HG03457 (cell line): ENCODE results near the gene NEURL2.
"Not testable (repeated sequence)": the region's sequence is repeated elsewhere in the genome, so short reads cannot be mapped to it uniquely, and the experiment has no call there.

Source experiments
- ATAC-seq: cut with Tn5 transposase; IDR thresholded peaks from one replicate; pipeline ENCODE4 v1.9.1; 2021; ENCODE audit warnings: moderate number of reproducible peaks; ENCODE audit not compliant: unreplicated experiment

NEURL2 gene

DNA sequence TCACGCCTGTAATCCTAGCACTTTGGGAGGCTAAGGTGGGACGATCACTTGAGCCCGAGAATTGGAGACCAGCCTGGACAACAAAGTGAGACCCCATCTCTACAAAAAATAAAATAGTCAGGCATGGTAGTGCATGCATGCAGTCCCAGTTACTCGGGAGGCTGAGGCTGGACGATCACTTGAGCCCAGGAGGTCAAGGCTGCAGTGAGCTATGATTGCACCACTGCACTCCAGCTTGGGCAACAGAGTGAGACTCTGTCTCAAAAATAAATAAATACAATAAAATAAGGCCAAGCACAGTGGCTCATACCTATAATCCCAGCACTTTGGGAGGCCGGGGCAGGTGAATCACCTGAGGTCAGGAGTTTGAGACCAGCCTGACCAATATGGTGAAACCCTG lies 10.3 kb upstream of the NEURL2 start:
- ATAC-seq: not testable (repeated sequence)

DNA sequence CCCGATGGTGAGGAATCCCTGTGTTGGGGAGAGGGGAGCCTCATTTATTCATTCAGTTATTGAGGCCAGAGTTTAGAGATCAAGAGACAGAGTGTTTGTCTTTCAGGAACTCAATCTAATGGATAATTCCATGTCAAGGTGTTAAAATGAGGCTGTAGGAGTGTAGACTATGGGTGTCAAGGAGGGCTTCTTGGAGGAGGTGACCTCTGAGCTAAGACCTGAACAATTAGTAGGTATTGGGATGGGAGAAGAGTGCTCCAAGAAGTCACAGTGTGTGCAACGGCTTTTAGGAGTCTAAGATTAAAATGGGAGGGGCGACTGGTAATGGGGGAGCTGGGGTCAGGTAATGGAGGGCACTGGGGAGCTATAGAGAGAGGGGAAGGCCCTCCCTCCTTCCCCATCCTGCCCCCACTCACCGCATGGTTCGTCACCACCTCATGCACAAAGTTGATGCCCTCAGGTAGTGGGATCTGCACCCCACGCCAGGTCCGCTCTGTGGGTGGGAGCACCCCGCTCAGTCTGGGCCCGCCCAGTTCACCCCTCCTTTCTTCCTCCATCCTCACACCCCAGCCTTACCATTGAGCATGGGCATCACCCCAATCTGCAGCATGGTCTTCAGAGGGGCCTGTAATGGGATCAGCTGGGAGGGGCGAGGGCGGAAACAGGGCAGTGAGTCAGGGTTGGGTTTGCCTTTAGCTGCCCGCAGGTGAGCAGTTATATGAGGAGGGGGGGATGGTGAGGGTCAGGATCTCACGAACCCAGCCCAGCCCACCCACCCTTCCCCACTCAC lies 8.2 kb upstream of the NEURL2 start:
- ATAC-seq: no peak

DNA sequence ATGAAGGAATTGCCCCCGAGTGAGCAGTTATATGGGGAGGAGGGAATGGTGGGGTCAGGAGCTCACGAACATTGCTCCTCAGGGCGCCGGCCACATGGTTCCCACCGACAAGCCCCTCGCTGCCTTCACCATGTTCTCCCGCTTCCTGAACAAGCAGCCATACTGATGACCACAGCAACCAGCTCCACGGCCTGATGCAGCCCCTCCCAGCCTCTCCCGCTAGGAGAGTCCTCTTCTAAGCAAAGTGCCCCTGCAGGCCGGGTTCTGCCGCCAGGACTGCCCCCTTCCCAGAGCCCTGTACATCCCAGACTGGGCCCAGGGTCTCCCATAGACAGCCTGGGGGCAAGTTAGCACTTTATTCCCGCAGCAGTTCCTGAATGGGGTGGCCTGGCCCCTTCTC lies 7.3 kb upstream of the NEURL2 start:
- ATAC-seq: no peak

DNA sequence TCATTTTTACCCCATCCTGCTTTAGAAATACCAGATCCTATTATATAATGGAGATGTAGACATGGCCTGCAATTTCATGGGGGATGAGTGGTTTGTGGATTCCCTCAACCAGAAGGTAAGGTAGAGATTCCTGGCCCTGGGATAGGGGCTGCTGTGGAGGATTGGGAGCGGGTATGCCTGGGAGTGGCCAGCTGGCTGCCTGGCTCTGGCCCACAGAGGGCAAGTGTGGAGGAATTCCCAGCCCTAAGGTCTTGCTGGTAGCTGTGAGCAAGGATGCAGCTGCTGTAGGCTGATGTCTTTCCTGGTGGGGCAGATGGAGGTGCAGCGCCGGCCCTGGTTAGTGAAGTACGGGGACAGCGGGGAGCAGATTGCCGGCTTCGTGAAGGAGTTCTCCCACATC lies 6.7 kb upstream of the NEURL2 start:
- ATAC-seq: no peak

DNA sequence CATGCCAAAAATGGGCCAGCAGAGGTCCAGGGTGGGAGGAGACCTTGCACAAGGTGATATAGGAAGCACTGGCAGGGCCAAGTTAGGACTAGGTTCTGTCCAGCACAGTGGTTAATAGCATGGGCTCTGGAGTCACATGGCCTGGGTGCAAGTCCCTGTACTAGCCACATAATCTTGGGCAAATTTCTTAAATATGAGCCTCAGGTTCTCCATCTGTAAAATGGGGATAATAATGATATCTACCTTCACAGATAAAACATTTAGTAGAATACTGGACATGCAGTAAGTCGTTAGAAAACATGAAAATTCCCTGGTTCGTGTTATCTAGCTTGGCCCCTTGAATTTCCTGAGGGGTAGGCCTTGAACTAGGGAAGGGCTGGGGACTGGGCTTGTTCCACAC lies 6.3 kb upstream of the NEURL2 start:
- no peak for ATAC-seq

DNA sequence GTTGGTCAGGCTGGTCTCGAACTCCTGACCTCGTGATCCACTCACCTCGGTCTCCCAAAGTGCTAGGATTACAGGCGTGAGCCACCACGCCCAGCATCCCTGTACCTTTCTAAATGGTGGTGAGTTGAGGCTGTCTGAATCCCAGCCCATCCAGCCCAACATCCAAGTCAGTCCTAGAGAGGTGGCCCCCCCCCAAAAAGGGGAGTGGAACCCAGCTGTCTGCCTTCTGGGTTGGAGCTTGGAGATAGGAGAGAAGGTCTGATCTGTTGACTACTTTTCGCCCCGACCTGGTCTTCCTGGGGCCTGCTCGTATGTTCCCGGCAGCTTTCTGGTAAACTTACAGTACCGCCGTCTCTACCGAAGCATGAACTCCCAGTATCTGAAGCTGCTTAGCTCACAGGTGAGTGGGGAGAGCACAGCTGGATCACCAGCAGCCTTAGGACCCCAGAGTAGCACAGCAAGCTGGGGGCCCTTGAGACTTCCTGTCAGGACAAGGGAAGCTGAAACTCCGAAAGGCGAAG lies 5.7 kb upstream of the NEURL2 start:
- no peak for ATAC-seq

DNA sequence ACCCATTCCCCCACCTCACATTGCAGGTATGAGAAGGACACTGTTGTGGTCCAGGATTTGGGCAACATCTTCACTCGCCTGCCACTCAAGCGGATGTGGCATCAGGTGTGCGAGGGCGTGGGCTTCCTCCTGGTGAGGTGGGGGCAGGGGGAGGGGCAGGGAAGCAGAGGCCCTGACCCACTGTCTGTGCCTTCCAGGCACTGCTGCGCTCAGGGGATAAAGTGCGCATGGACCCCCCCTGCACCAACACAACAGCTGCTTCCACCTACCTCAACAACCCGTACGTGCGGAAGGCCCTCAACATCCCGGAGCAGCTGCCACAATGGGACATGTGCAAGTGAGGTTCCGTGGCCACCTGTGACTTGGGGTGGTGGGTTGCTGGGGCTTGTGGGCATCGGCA lies 3.8 kb upstream of the NEURL2 start:
- ATAC-seq: no peak

DNA sequence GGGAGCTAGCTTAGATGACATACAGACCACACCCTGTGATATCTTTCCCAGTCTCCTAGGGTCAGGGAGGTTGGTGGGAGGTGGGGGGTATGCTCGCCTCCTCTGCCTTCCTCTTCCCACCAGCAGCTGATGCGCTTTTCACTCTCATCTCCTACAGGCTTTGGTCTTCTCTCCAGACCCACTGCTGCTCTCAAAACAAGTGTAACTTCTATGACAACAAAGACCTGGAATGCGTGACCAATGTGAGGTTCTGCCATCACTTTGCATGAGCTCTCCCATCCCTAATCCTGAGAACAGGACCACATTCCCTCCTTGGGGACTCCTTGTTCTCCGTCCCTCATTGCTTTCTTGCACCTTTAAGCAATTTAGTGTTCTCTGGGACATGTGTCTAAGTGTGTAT lies 2.8 kb upstream of the NEURL2 start:
- no peak for ATAC-seq

DNA sequence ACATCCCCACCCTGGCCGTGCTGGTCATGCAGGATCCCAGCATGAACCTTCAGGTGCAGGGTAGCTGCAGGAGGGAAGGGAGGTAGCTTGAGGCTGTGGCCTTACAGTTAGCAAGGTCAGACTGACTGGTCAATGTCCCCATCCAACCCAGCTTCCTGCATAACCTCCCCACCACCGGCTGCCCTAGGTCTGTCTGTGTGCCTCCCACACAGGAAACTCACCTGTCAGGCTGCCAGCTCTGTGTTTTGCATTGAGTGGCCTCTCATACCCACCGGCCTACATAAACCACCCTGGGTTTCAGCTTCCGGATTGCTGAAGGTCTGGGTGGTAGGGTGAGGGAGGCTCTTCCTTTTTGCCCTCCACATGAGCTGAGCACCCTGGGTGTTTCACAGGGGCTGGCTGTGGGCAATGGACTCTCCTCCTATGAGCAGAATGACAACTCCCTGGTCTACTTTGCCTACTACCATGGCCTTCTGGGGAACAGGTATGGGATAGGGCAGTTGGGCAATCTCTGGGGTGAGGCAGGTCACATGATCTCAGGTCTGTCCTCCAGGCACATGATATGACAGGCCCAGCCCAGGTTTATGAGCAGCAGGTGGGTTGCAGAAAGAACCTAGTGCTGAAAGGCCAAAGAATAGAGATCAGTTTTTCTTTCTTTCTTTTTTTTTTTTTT lies 2.0 kb upstream of the NEURL2 start:
- no peak for ATAC-seq

DNA sequence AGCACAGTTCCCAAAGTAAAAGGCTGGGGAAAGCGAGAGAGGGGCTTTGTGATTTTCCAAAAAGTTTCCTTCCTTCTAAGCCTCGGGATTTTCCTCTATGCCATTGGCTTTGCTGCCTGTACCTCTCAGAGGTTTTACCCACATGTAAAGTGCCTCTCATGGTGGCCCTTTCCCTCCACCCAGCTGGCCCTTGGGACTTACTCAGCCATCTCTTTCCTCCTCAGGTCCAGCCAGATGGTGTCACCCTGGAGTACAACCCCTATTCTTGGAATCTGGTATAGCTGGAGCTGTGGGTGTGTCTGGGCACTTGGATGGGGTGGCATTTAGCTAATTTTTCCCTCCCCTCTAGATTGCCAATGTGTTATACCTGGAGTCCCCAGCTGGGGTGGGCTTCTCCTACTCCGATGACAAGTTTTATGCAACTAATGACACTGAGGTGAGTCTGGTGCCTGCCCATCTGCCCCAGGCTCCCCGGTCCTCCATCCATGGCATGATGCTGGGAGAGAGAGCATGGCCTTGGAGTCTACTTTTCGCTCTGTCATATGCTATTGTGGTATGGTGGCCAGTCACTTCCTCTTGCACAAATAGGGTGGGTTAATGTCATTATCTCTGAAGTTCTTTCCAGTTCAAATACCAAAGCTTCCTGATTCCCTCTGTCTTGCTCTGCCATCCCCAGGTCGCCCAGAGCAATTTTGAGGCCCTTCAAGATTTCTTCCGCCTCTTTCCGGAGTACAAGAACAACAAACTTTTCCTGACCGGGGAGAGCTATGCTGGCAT lies 1.2 kb upstream of the NEURL2 start:
- ATAC-seq: no peak

DNA sequence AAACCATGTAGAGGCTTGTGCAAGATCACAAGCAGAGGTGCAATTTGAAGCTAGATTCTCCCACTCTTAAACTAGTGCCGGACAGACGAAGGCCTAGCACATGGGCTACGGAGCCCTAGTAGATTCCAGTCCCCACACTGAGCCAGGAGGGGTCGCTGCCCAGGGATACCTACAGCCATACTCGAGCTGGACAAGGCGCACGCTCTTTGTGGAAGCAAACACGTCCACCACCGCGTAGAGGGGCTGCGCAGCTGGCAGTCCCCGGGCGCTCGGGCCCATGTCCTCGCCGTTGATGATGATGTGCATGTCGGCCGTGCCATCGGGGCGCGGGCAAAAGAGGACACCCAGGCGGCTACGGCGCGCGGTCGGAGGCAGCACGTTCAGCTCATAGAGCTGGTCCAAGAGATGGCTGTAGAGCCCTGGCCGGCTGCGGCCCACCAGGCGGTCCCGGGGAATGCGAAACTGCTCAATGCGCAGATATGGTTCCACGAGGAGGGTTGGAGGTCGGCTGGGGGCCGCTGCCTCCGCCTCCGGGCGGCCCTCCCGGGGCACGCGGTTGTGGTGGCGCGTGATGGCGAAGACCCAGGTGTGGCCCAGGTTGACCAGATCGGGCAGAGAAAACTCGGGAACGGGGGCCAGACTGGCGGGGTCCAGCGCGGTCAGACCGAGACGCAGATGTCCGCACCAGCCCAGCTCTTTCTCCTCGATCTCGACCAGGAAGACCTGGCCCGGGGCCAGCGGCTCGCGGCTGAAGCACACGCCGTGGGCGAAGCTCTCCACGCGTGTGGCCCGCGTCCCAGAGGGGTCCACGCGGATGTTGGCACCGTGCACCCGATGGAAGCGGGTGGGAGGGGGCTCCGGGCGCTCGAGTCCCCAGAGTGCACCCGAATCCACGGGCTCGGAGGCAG lies 677 bp downstream of the NEURL2 start:
- ATAC-seq: peak; percentile 20

DNA sequence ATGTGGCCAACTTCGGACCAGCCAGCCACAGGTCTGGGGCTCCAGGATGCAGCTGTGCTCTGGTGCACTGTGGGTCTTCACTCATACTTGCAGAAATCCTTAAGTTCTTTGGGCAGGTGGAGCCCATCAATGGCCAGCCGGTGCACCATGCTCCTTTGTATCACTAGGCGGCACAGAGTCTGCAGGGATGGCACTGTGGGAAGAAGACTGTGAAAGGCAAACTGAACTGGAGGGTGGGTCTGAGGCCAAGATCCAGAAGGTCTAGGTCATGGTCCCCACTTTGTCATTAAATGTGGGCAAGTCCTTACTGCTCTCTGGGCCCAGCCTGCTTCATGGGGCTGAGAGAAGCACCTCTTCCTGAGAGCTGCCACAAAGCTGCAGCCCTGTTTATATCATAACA lies 2.3 kb downstream of the NEURL2 start:
- ATAC-seq: no peak

DNA sequence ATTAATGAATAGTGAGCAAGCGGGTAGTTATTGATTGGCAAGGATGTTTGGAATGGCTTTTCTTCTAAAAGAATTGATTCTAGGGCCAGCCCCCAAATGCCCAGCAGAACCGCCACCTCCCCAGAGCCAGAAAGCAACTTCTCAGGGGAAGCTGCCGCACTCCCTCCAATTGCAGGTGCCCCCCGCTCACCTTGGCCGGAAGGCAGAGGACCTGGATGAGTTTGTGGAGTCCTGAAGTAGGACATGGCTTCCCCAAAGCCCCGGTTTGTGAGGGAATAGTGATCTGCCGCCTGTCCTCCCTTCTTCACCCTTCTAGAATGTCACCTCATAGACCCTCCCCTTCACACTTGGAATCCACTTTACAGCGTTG lies 3.7 kb downstream of the NEURL2 start, which contains the start of gene SPATA25:
Gene SPATA25, minus strand, starts transcription at position 277 of the 370 bp plus-strand sequence. Its CDS starts 32 bp downstream, at position 245.
- ATAC-seq: no peak

DNA sequence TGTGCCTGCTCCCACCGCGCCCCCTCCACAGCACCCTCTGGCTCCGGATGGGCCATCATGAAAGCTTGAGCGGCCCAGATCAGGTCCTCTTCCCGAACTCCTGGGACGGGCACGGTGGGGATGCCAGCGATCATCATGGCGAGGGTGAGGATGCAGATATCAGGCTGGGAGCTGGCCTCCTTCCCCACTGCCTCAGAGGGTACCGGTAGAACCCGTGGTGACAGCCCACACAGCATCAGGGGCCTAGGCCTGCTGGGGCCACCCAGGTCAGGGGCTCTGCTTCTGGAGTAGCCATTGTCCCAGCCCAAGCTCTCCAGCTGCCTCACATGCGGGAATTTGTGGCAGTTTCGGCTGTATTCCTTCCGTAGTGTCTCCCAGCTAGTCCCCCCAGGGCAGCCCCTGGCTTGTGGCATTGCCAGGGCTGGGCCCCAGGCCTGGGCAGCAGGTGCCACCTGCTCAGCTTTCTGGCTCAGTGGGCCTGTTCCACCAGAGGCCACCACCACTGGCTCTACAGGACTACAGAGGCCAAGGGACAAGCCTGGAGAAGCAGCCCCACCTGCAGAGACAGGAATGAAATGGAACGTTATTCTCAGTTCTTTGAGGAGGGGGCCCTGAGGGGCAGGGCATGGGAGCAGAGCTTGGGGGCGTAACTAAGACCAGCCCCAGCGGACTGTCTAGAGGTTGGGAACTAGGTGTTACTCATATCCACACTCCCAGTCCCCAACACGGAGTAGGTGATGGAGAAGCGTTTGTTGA lies 4.2 kb downstream of the NEURL2 start:
- ATAC-seq: no peak

DNA sequence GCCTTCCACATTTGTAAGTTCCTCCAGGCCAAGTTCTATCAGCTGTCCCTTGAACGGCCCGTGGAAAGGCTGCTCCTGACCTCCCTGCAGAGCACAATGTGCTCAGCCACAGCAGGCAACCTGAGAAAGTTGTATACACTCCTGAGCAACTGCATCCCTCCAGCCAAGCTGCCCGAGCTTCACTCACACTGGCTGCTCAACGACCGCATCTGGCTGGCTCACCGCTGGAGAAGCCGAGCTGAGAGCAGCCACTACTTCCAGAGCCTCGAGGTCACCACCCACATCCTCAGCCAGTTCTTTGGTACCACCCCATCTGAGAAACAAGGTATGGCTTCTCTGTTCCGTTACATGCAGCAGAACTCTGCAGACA lies 7.9 kb downstream of the NEURL2 start:
- ATAC-seq: no peak

DNA sequence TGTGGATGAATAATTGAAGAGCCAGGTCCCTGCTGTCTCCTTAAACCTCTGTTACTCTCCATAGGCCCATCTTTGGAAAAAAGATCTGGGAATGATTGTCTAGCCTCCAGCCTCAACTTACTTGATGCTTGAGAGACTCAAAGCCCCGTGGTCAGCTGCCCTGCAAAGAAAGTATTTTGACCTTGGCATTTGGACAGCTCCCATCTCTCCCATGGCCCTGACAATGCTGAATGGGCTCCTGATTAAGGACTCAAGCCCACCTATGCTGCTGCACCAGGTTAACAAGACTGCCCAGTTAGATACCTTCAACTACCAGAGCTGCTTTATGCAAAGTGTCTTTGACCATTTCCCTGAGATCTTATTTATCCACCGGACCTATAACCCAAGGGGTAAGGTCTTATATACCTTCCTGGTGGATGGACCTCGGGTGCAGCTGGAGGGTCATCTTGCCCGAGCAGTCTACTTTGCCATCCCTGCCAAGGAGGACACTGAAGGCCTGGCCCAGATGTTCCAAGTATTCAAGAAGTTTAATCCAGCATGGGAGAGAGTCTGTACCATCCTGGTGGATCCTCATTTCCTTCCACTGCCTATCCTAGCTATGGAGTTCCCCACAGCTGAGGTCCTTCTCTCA lies 8.4 kb downstream of the NEURL2 start:
- no peak for ATAC-seq

DNA sequence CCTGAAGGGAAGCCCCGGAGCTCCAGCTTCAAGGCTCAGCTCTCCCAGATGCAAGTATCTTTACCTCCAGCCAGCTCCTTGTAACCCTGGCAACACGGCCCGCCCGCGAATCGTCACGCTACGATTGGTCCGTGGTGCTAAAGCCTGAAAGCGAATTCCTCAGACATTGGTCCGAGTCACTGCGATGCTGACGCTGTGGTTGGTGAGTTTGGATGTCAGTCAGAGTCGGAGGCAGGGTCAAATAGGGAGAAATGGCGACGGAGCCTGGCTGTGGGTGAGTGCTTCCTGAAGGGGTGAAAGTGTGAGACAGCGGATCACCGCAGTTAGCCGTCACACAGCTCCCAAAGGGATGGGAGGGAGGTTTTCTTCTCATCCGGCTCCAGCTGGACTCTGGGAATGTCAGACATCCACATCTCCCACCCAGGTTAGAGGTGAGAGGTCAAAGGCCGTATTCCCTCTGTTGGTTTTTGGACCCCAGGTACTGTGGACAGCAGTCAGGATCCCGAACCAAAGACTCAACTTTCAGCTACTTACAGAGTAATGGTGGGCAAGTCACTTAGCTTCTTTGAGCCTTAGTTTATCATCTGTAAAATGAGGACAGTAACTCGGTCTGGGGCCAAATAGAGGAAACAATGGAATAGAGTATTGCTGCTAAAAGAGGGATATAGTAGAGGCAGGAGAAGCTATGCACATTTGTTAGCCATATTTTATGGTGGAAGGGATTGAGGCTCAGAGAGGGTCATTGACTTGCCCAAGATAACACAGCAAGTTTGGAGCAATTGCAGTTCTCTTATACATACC lies 9.8 kb downstream of the NEURL2 start, which contains the start of gene ZSWIM1:
Gene ZSWIM1, plus strand, starts transcription at position 240 of the 801 bp plus-strand sequence. CDS start 1,366 bp downstream, outside the sequence.
- ATAC-seq: peak; percentile 96

DNA sequence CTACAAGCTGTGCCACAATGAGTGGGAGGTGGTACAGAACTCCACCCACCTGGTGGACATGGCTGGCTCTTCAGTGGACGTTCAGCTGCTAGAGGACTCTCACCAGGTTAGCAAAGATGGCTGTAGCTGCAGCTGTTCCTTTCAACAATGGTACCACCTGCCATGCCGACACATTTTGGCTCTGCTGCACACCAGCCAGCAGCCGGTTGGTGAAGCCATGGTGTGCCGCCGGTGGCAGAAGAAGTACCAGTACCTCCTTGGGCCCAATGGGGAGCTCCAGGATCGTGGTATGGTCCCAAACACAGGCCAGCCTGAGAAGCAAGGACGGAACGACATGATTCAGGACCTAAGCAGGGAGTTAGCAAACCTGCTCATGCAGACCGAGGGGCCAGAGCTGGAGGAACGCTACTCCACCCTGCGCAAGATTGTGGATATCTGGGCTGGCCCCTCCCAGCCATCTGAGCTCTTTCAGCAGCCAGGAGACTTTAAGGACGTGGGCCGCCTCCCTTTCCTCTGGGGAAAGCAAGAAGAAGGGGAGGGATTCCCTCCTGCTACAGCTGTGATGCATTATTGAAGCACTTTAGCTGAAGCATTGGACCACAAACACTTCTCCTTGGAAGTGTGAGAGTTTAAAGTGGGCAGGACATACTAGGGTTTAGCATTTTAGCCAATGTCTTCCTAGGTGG lies 12.8 kb downstream of the NEURL2 start:
- no peak for ATAC-seq
